Measurements from ENCODE around the gene TMEM269. TPM values are rescaled to one million over a fixed set of nuclear protein-coding genes. Genes with fewer than 3 reads are reported as not detected.

TMEM269 gene
- total RNA-seq, 5 donors from 2014 or later (not counting 1 experiment from before 2014, with no cell fraction given): 0.20 to 1.7 (median 0.88) TPM

DNA sequence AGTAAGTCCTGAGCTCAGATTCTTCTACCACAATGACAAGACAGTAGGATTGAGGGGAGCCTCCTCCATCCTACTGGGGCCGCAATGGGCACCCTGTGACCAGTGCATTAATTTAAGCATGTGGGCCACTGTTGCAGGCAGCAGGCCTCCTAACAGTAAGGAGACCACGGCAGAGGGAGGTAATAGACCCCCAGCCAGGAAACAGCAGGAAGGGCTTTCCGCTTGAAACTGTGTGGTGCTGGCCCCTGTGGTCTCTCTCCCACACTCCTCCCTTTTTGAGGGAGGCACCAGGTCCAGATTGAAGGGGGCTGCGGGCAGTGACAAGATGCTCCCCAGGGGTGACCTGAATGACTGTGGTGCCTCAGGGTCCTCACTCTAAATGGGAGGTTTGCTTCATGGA, 43.1 kb upstream of the TMEM269 start:
- H3K27ac ChIP-seq (ENCODE audit: low read length): no peak overlapping the region
- CTCF ChIA-PET: no interaction called here
- no peaks in the 10 kb centered on the region for H3K27me3 Mint-ChIP-seq

DNA sequence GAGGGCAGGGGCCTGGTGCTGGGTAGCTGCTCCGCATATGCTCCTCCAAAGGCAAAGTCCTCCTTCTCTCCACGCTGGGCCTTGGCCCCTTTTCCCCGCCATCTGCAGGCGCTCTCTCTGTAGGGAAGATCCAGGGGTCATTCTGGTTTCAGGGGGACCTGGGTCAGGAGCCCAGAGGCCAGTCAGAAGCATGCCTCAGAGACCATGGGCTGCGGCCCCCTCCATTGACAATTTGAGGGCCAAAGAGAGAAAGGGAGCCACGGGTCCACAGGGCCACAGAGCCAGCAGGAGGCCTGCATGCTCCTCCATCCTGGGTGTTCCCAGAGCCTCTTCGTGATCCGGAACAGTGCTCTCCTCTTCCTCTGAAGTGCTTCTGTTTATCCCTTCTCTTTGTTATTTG, 42.6 kb upstream of the TMEM269 start:
- POLR2A ChIA-PET: no interaction called here
- Mint-ChIP-seq H3K4me1 (peaks cover 3% of the 10 kb centered on the region in 3 donors), H3K27ac (no peak overlapping the region), H3K36me3 (no peaks in the 10 kb centered on the region), H3K27me3 (no peaks in the 10 kb centered on the region), H3K9me3 (no peaks in the 10 kb centered on the region), H3K4me3 (no peak overlapping the region)
- H3K9me3 ChIP-seq: no peaks in the 10 kb centered on the region
- DNase-seq: no peak
- 98% methylated on average over 6 of the region's 8 CpGs for WGBS (ENCODE audit: insufficient coverage)
- H3K36me3 ChIP-seq (ENCODE audit: control insufficient read depth in 2 of 2, extremely low read depth in 1 of 2, insufficient read depth in 1 of 2, low read length in 1 of 2): peaks cover 0 to 16% of the 10 kb centered on the region in 2 donors
- no peak for ATAC-seq (replicated peaks in 1 of 4)
- CTCF ChIA-PET: no interaction called here
- no peak overlapping the region for H3K4me3 ChIP-seq (ENCODE audit: control insufficient read depth in 1 of 2, extremely low read depth in 1 of 2, low read length in 1 of 2)
- peaks cover 0 to 5% of the 10 kb centered on the region in 2 experiments for H3K4me1 ChIP-seq (ENCODE audit: control insufficient read depth in 1 of 2, extremely low read depth in 1 of 2, insufficient read depth in 2 of 2, low read length in 2 of 2)
- no peaks in the 10 kb centered on the region for H3K27me3 ChIP-seq (replicated peaks in 1 of 2; ENCODE audit: control insufficient read depth in 2 of 2, extremely low read depth in 1 of 2, insufficient read depth in 2 of 2, low read length in 1 of 2)
- H3K27ac ChIP-seq (ENCODE audit: low read length): no peak overlapping the region

More for the DNA sequence above, 43.1 kb upstream of the TMEM269 start:
- no peaks in the 10 kb centered on the region for H3K36me3 Mint-ChIP-seq
- Histone ChIP-seq H3K4me3 (ENCODE audit: control insufficient read depth in 1 of 2, extremely low read depth in 1 of 2, low read length in 1 of 2) (no peak overlapping the region), H3K36me3 (ENCODE audit: control insufficient read depth in 2 of 2, extremely low read depth in 1 of 2, insufficient read depth in 1 of 2, low read length in 1 of 2) (peaks cover 0 to 12% of the 10 kb centered on the region in 2 donors), H3K9me3 (no peaks in the 10 kb centered on the region), H3K27me3 (replicated peaks in 1 of 2; ENCODE audit: control insufficient read depth in 2 of 2, extremely low read depth in 1 of 2, insufficient read depth in 2 of 2, low read length in 1 of 2) (no peaks in the 10 kb centered on the region), H3K4me1 (ENCODE audit: control insufficient read depth in 1 of 2, extremely low read depth in 1 of 2, insufficient read depth in 2 of 2, low read length in 2 of 2) (peaks cover 0 to 7% of the 10 kb centered on the region in 2 experiments)
- peaks cover 7 to 8% (median 7%) of the 10 kb centered on the region in 3 donors for H3K4me1 Mint-ChIP-seq
- no peak overlapping the region for H3K27ac Mint-ChIP-seq
- DNase-seq (no peak), ATAC-seq (replicated peaks in 1 of 4) (no peak)
- no peaks in the 10 kb centered on the region for H3K9me3 Mint-ChIP-seq
- H3K4me3 Mint-ChIP-seq: no peak overlapping the region
- WGBS (ENCODE audit: insufficient coverage): 83% methylated on average over 1 of the region's 4 CpGs
- POLR2A ChIA-PET: no interaction called here

- no peaks in the 10 kb centered on the region for H3K4me1 Mint-ChIP-seq
- ATAC-seq (replicated peaks in 1 of 4) (no peak), DNase-seq (no peak)
- no peak overlapping the region for H3K27ac ChIP-seq (ENCODE audit: low read length)
- POLR2A ChIA-PET: no interaction called here
- no peaks in the 10 kb centered on the region for H3K27me3 ChIP-seq (replicated peaks in 1 of 2; ENCODE audit: control insufficient read depth in 2 of 2, extremely low read depth in 1 of 2, insufficient read depth in 2 of 2, low read length in 1 of 2)
- peaks cover 0 to 2% of the 10 kb centered on the region in 2 experiments for H3K4me1 ChIP-seq (ENCODE audit: control insufficient read depth in 1 of 2, extremely low read depth in 1 of 2, insufficient read depth in 2 of 2, low read length in 2 of 2)
- H3K9me3 ChIP-seq: no peaks in the 10 kb centered on the region
- CTCF ChIA-PET: interaction anchor here in 1 of 2 donors (0.7 kb wide), 1 partner anchor 430 kb away, joined by 3 read pairs; no protein-coding TSS in a partner anchor
- H3K27ac Mint-ChIP-seq: no peak overlapping the region
- peaks cover 0 to 23% of the 10 kb centered on the region in 2 donors for H3K36me3 ChIP-seq (ENCODE audit: control insufficient read depth in 2 of 2, extremely low read depth in 1 of 2, insufficient read depth in 1 of 2, low read length in 1 of 2)
- H3K27me3 Mint-ChIP-seq: no peaks in the 10 kb centered on the region
- H3K4me3 ChIP-seq (ENCODE audit: control insufficient read depth in 1 of 2, extremely low read depth in 1 of 2, low read length in 1 of 2): no peak overlapping the region
- H3K36me3 Mint-ChIP-seq: peaks cover under 1% of the 10 kb centered on the region
- H3K4me3 Mint-ChIP-seq: no peak overlapping the region
- H3K9me3 Mint-ChIP-seq: no peaks in the 10 kb centered on the region
- 84% methylated on average over 5 of the region's 9 CpGs for WGBS (ENCODE audit: insufficient coverage)
These were observed 42.0 kb upstream of the TMEM269 start for GRCh38 chr1:42742617-42743316.

- no peaks in the 10 kb centered on the region for H3K27me3 Mint-ChIP-seq
- H3K4me1 Mint-ChIP-seq: no peaks in the 10 kb centered on the region
- H3K9me3 Mint-ChIP-seq: no peaks in the 10 kb centered on the region
- H3K4me1 ChIP-seq (ENCODE audit: control insufficient read depth in 1 of 2, extremely low read depth in 1 of 2, insufficient read depth in 2 of 2, low read length in 2 of 2): peaks cover 0 to 2% of the 10 kb centered on the region in 2 experiments
- WGBS (ENCODE audit: insufficient coverage): 85% methylated on average over 20 of the region's 21 CpGs
- no peak overlapping the region for H3K27ac ChIP-seq (ENCODE audit: low read length)
- DNase-seq (no peak), ATAC-seq (replicated peaks in 1 of 4) (no peak)
- peaks cover 0 to 30% of the 10 kb centered on the region in 2 donors for H3K36me3 ChIP-seq (ENCODE audit: control insufficient read depth in 2 of 2, extremely low read depth in 1 of 2, insufficient read depth in 1 of 2, low read length in 1 of 2)
- H3K4me3 Mint-ChIP-seq: no peak overlapping the region
- no peaks in the 10 kb centered on the region for H3K27me3 ChIP-seq (replicated peaks in 1 of 2; ENCODE audit: control insufficient read depth in 2 of 2, extremely low read depth in 1 of 2, insufficient read depth in 2 of 2, low read length in 1 of 2)
- peaks cover 8% of the 10 kb centered on the region for H3K36me3 Mint-ChIP-seq
- ChIA-PET POLR2A (no interaction called here), CTCF (no interaction called here)
- no peak overlapping the region for H3K27ac Mint-ChIP-seq
- H3K4me3 ChIP-seq (ENCODE audit: control insufficient read depth in 1 of 2, extremely low read depth in 1 of 2, low read length in 1 of 2): no peak overlapping the region
- no peaks in the 10 kb centered on the region for H3K9me3 ChIP-seq
These were observed 41.3 kb upstream of the TMEM269 start for GRCh38 chr1:42743317-42744147.

DNA sequence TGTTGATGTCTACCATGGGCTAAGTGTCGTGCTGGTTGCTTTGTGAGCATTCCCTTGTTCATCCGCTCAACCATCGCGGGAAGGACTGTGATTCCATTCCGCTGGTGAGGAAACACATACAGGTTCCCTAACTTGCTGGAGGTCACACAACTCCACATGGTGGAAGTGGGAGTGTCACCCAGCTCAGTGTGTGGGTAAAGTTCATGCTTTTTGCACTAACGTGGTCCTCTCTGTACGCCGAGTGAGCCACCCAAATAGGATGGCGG, 40.7 kb upstream of the TMEM269 start:
- peaks cover 3 to 34% of the 10 kb centered on the region in 2 donors for H3K36me3 ChIP-seq (ENCODE audit: control insufficient read depth in 2 of 2, extremely low read depth in 1 of 2, insufficient read depth in 1 of 2, low read length in 1 of 2)
- CTCF ChIA-PET: no interaction called here
- Mint-ChIP-seq H3K27ac (no peak overlapping the region), H3K4me1 (no peaks in the 10 kb centered on the region), H3K27me3 (no peaks in the 10 kb centered on the region), H3K9me3 (no peaks in the 10 kb centered on the region), H3K4me3 (no peak overlapping the region), H3K36me3 (peaks cover 14% of the 10 kb centered on the region)
- ATAC-seq (replicated peaks in 1 of 4) (no peak), DNase-seq (no peak)
- no peak overlapping the region for H3K27ac ChIP-seq (ENCODE audit: low read length)
- peaks cover 0 to 2% of the 10 kb centered on the region in 2 experiments for H3K4me1 ChIP-seq (ENCODE audit: control insufficient read depth in 1 of 2, extremely low read depth in 1 of 2, insufficient read depth in 2 of 2, low read length in 2 of 2)
- no peak overlapping the region for H3K4me3 ChIP-seq (ENCODE audit: control insufficient read depth in 1 of 2, extremely low read depth in 1 of 2, low read length in 1 of 2)
- POLR2A ChIA-PET: no interaction called here
- 94% methylated on average over 3 of the region's 9 CpGs for WGBS (ENCODE audit: insufficient coverage)
- no peaks in the 10 kb centered on the region for H3K27me3 ChIP-seq (replicated peaks in 1 of 2; ENCODE audit: control insufficient read depth in 2 of 2, extremely low read depth in 1 of 2, insufficient read depth in 2 of 2, low read length in 1 of 2)
- H3K9me3 ChIP-seq: no peaks in the 10 kb centered on the region

- Histone ChIP-seq H3K4me3 (ENCODE audit: control insufficient read depth in 1 of 2, extremely low read depth in 1 of 2, low read length in 1 of 2) (no peak overlapping the region), H3K9me3 (no peaks in the 10 kb centered on the region), H3K27me3 (replicated peaks in 1 of 2; ENCODE audit: control insufficient read depth in 2 of 2, extremely low read depth in 1 of 2, insufficient read depth in 2 of 2, low read length in 1 of 2) (no peaks in the 10 kb centered on the region), H3K4me1 (ENCODE audit: control insufficient read depth in 1 of 2, extremely low read depth in 1 of 2, insufficient read depth in 2 of 2, low read length in 2 of 2) (peaks cover 0 to 2% of the 10 kb centered on the region in 2 experiments), H3K27ac (ENCODE audit: low read length) (no peak overlapping the region), H3K36me3 (ENCODE audit: control insufficient read depth in 2 of 2, extremely low read depth in 1 of 2, insufficient read depth in 1 of 2, low read length in 1 of 2) (peaks cover 8 to 47% of the 10 kb centered on the region in 2 donors)
- Mint-ChIP-seq H3K4me1 (no peaks in the 10 kb centered on the region), H3K27me3 (no peaks in the 10 kb centered on the region), H3K27ac (no peak overlapping the region), H3K9me3 (no peaks in the 10 kb centered on the region), H3K36me3 (peaks cover 26% of the 10 kb centered on the region), H3K4me3 (no peak overlapping the region)
- CTCF ChIA-PET: interaction anchor here in 1 of 2 donors (0.5 to 0.7 kb wide), 2 partner anchors 22 to 338 kb away, joined by 4 read pairs; partner anchors contain the start of gene C1orf50
- WGBS (ENCODE audit: insufficient coverage): 98% methylated on average over 6 of the region's 8 CpGs
- POLR2A ChIA-PET: no interaction called here
- no peak for ATAC-seq (replicated peaks in 1 of 4)
- DNase-seq: no peak
These were observed 38.9 kb upstream of the TMEM269 start for GRCh38 chr1:42745851-42746250.
